GM10266 (cell line): ENCODE results near the gene ARFGAP1.

Experiments
- DNase-seq: peaks from one replicate; pipeline ENCODE4 v3.0.0; 2012; ENCODE audit errors: extremely low spot score
- CTCF ChIP-seq: IDR thresholded peaks from 2 replicates; pipeline ENCODE4 v1.5.1; 2012; ENCODE audit warnings: mild to moderate bottlenecking, low read depth; ENCODE audit not compliant: control insufficient read depth, insufficient read depth; ENCODE audit errors: missing control alignments

ARFGAP1 gene

GRCh38 chr20:63337786-63338420, 65.3 kb downstream of the ARFGAP1 start:
- no peak for DNase-seq
- no peak for TF ChIP-seq CTCF
